ENCODE data around the gene SLC25A26.
"Not testable (repeated sequence)": the region's sequence is repeated elsewhere in the genome, so short reads cannot be mapped to it uniquely, and the experiment has no call there.

The SLC25A26 gene

DNA sequence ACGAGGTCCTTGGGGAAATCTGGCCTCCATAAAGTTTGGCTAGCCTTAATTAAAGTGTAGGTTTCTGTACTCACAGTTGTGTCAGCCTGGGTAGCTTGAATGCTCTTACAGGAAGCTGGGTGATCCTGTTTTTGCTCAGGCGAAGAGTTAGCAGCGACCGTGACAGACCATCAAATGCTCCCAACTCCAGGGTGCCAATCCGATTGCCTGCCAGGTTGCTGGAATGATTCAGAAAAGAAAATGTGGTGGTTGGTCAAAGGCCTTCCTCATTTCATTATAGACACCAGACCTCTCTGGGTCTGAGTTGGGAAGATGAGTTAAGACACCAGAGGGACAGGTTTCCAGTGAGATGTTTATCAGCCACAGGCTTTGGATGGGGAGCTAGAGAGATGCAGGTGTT lies 194.0 kb downstream of the SLC25A26 start:
- no peak for DNase-seq

DNA sequence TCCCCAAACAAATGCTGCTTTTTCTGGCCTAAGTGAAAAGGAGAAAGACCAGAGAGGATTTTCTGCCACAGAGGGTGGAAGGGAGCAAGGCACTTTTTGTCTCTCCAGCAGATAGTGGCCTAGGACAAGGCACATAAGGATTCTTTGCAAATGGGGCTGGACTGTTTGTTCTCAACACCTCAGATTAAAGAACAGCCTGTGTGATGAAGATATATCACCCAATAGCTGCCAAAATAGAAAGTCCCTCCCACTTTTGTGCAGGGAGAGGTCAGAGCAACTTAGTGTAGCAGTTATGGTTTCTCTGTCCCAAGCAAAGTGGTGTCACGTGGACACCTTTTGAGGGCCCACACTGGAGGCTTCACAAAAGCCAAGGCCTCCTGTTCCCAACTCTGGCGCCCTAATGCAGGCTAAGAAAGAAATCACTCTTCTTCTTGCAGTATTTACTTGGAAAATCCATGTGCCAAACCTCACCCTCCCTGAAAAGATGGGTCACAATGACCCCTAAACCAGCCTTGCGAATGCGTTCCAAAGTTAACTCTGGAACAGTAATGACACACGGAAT lies 195.1 kb downstream of the SLC25A26 start:
- DNase-seq = no peak

DNA sequence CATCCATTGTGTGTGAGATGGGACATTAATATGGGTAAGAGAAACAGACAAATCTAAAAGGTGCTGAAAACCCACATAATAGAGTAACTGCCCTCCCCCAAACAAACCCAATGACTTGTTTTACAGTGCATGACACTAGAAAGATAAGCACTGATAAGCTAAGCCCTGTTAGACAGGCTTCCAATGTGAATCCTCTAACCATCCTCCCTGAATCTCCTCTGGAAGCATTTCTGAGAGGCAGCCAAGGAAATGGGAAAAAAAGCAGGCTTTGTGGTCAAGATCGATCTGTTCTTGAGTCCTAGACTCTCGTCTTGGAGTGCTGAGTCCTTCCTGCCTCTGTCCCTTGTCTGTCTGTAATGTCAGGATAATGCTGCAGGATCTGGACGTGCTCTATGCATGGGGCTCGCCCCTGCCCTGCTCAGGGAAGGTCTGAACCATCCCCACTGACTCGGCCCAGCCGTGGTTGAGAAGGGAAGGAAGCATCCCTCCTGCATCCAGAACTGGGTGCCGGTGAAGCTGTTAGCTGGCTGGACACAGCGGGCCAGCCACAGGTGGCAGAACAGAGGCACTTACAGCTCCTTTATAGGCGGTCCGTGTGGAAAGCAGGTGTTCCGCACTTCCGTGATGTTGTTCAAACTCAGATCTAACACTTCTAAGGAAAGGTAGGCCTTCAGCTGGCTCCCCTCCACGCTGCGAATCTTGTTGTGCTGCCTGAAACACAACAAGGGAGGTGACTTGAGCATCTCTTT lies 195.9 kb downstream of the SLC25A26 start:
- DNase-seq = no peak

DNA sequence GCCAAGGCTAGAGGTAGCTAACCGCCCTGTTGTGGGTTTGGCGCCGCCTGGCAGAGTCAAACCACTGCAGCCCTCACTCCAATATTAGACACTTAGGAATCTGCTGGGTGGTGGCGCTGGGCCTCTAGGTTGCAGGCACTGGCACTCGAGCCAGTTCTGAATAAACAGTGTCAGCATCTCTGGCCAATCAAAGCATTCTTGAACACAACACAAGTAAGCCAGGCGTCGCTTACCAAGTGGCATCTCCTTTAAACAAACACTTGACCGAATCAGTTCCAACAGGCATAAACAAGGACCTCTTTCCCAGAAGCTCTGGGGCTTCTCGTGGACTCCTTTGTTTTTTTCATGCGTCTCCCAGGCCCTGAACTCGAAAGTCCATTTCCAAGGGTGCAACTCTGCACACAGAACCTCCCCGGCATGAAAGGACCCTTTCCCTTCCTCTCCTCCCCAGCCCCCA lies 197.7 kb downstream of the SLC25A26 start:
- no peak for DNase-seq

DNA sequence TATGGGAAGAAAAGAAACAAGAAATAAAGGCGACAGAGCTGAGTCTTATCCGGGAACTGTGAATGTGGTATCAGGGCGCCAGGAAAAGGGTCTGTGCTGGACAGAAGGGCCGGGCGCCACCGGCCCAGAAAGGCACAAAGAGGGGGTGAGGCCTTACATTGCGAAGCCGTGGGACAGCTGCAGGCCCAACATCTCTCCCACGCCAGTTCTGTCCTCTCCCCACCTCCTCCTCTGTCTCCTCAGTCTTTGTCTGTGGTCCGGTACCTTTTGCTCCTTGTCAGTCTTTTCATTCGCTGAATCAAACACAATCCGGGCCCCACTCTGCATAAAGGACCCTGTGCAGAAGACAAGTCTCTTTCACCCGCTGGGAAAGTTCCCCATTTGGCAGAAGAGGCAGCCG lies 198.2 kb downstream of the SLC25A26 start:
- DNase-seq = no peak

DNA sequence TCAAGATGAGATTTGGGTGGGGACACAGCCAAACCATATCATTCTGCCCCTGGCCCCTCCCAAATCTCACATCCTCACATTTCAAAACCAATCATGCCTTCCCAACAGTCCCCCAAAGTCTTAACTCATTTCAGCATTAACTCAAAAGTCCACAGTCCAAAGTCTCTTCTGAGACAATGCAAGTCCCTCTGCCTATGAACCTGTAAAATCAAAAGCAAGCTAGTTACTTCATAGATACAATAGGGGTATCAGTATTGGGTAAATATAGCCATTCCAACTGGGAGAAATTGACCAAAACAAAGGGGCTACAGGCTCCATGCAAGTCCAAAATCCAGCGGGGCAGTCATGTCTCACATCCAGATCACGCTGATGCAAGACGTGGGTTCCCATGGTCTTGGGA lies 200.3 kb downstream of the SLC25A26 start:
- DNase-seq = not testable (repeated sequence)

DNA sequence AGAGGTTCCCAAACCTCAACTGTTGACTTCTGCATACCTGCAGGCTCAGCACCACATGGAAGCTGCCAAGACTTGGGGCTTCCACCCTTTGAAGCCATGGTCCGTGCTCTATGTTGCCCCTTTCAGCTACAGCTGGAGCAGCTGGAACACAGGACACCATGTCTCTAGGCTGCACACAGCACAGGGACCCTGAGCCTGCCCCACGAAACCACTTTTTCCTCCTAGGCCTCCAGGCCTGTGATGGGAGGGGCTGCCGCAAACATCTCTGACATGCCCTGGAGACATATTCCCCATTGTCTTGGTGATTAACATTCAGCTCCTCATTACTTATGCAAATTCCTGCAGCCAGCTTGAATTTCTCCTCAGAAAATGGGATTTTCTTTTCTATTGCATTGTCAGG lies 201.1 kb downstream of the SLC25A26 start:
- DNase-seq = not testable (repeated sequence)

DNA sequence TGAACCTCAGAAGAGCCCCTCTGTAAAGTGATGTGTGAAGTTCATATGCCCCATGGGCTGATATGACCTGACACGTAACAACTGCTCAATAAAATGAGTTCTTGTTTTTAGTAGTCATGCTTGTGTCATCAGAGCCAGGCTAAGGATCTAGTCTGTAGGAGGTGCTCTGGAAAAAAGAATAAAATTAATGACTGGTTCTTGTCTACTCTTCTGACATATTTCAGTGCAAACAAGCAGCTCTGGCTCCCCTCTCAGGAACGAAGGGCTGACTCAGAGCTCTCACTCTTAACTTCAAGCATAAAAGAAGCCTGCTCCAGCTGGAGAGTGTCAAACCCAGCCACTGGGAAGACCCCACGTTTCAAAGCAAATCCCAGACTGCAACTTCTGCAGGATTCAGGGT lies 203.0 kb downstream of the SLC25A26 start:
- no peak for DNase-seq

DNA sequence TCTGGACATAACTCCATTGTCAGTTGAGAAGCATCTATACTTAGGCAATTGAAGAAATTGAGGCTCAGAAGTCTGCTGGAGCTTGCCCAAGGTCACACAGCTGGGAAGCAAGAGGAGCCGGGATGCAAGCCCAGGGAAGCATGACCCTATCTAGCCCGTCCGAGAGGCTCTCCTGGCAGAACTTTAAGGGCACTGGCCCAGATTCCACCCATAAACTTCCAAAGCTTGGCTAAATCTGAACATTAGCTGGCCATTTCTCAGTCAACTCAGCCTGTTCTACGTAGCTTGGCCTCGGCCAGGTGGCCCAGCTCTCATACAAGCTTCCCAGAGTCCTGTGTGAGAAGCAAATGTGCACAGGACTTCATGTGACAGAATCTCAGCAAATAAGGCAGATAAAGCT lies 204.2 kb downstream of the SLC25A26 start:
- no peak for DNase-seq

DNA sequence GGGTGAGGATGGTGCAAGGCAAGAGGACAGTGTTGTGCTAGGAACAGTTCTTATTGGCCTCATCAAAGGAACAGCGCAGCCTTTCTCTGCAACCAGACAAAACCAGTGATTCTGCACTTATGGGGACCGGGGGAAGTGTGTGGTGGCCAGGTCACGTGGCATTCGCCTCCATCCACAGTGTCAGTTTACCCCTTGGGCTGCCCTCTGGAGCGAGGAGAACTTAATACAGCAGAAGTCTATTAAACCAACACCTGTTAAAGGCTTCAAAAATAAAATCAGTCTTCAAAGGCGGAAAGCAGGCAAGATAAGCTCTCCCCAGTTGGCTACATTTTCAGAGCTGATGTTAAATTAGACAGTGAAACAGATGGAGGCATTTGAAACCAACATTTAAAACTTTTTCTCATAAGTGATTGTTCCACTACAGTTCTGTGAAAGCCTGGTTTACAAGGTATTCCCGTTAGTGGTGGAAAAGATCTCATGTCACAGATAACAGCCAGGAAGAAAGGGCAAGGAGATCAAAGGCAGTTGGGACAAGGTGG lies 204.8 kb downstream of the SLC25A26 start:
- no peak for DNase-seq

DNA sequence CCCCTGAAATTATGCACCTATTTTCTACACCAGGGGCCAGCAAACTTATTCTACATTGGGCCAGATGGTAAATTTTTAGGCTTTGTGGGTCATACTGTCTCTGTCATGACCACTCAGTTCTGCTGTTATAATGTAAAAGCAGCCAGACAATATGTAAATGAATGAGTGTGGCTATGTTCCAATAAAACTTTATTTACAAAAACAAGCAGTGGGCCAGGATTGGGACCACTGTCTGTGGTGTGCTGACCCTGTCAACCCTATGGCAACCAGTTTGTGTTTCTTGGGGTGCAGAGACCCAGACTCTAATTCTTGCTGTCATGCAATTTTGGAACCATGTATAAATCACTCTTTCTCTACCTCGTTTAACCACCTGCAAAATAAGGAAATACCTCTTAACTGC lies 205.3 kb downstream of the SLC25A26 start:
- DNase-seq = no peak

DNA sequence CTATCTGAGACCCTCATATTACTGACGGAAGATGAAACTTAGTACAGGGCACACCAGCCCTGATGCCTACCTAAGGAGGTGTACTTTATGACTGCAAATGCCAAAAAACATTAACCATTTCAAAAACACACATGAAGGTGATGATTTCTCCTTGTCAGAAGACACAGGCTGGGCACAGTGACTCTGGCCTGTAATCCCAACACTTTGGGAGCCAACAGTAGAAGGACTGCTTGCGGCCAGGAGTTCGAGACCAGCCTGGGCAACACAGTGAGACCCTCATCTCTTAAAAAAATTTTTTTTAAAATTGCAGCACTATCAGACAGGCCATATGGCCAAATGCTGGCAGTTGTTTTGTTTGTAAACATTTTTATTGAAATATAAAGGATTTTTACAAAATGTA lies 206.6 kb downstream of the SLC25A26 start:
- no peak for DNase-seq

DNA sequence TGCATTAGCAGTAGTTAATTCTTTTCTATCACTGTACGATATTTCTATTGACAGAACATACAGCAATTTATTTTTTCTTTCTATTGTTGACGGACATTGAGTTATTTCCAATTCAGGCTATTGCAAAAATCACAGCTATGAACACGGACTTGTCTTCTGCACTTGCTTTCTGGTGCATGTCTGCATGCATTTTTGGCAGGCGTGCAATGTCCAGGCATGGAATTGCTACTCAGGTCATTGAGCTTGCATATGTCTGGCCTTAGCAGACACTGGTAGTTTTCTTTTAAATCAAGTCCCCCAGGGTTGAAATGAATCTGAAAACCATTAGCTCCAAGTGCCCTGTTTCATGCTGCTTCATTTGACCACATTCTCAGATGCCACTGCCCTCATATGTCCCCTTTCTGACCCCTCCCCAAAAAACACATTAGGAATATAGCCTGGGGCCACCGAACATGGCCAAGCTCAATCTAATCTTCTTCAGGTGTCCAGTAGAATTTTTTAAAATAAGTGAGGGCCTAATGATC lies 207.2 kb downstream of the SLC25A26 start:
- DNase-seq = no peak

Data from activated CD4-positive, alpha-beta T cell treated with anti-CD3 and anti-CD28 coated beads, Interleukin-2, amount 50 U/mL, for 48 hours (primary cell).